NCI-H146 treated with DMSO at 0.1 percent for 48 hours (cell line): ENCODE data around the gene GDPD2.
A peak's percentile ranks its signal among the peaks of the same experiment; 100 is the strongest.
"Not testable (repeated sequence)": the region's sequence is repeated elsewhere in the genome, so short reads cannot be mapped to it uniquely, and the experiment has no call there.

Experiments used
- DNase-seq: peaks from one replicate; lab custom pipeline; 2025; ENCODE audit not compliant: unreplicated experiment; lab: John Stamatoyannopoulos, UW

The GDPD2 gene

GRCh38 chrX:70422851-70423341, at the start of gene GDPD2:
Gene GDPD2 (plus strand): TSS chrX:70423314. CDS start chrX:70424985, 1,671 bp downstream.
- no peak for DNase-seq

- DNase-seq, result no peak
Measured at GRCh38 chrX:70386235-70386634, 36.9 kb upstream of the GDPD2 start.

- DNase-seq, result no peak
Measured at GRCh38 chrX:70398899-70399298, 24.2 kb upstream of the GDPD2 start.

- DNase-seq, result not testable (repeated sequence)
Measured at GRCh38 chrX:70400181-70400580, 22.9 kb upstream of the GDPD2 start.

- no peak for DNase-seq
Measured at GRCh38 chrX:70402721-70403120, 20.4 kb upstream of the GDPD2 start.

GRCh38 chrX:70405003-70405402, 18.1 kb upstream of the GDPD2 start:
- DNase-seq, result no peak

- DNase-seq, result no peak
Measured at GRCh38 chrX:70410921-70411320, 12.2 kb upstream of the GDPD2 start.

- DNase-seq, result no peak
Measured at GRCh38 chrX:70411475-70411874, 11.6 kb upstream of the GDPD2 start.

GRCh38 chrX:70421618-70422017, 1.5 kb upstream of the GDPD2 start:
- DNase-seq, result no peak

GRCh38 chrX:70423936-70424675, 992 bp downstream of the GDPD2 start:
- DNase-seq, result no peak

GRCh38 chrX:70424801-70425200, 1.7 kb downstream of the GDPD2 start:
- no peak for DNase-seq

GRCh38 chrX:70426286-70427278, 3.5 kb downstream of the GDPD2 start:
- DNase-seq, result no peak

- DNase-seq, result no peak
Measured at GRCh38 chrX:70427365-70427764, 4.3 kb downstream of the GDPD2 start.

GRCh38 chrX:70429759-70430158, 6.6 kb downstream of the GDPD2 start:
- no peak for DNase-seq

GRCh38 chrX:70432936-70433847, 10.1 kb downstream of the GDPD2 start:
- DNase-seq, result peak; percentile 31

- peak; percentile 45 for DNase-seq
Measured at GRCh38 chrX:70433848-70434351, 10.8 kb downstream of the GDPD2 start.

- peak; percentile 74 for DNase-seq
Measured at GRCh38 chrX:70434352-70434866, 11.3 kb downstream of the GDPD2 start.

- DNase-seq, result no peak
Measured at GRCh38 chrX:70434914-70435586, 11.9 kb downstream of the GDPD2 start.

- no peak for DNase-seq
Measured at GRCh38 chrX:70436343-70436742, 13.2 kb downstream of the GDPD2 start.

GRCh38 chrX:70437011-70437410, 13.9 kb downstream of the GDPD2 start:
- no peak for DNase-seq
